Keratinocyte (primary cell): ENCODE data around the gene CYP27B1. TPM values are rescaled to one million over a fixed set of nuclear protein-coding genes. Genes with fewer than 3 reads are reported as not detected.
A peak's percentile ranks its signal among the peaks of the same experiment; 100 is the strongest.

ENCODE experiments used
- DNase-seq: peaks from one replicate; pipeline ENCODE4 v3.0.0-alpha.2; 2011; ENCODE audit warnings: low read depth, missing footprints, low spot score
- FAIRE-seq: peaks from 2 replicates; lab custom pipeline; 2011; peaks lifted over from hg19 to GRCh38; lab: Jason Lieb, UNC
- H2AFZ ChIP-seq: 2 replicates; pipeline ENCODE4 v1.6.0; 2012; ENCODE audit warnings: low read length, control low read depth, inconsistent platforms; ENCODE audit not compliant: control insufficient read depth
- H3K27ac ChIP-seq: 2 replicates; pipeline ENCODE4 v1.5.1; 2011; ENCODE audit warnings: low read length; ENCODE audit not compliant: control insufficient read depth, insufficient read depth
- H3K27me3 ChIP-seq: 3 replicates; pipeline ENCODE4 v1.6.0; 2011; ENCODE audit warnings: low read length; ENCODE audit not compliant: control insufficient read depth, insufficient read depth; ENCODE audit errors: extremely low read depth
- H3K36me3 ChIP-seq, 2 experiments: 2 replicates in 1 of 2; 3 replicates in 1 of 2; pipeline ENCODE4 v1.5.1; 2011; ENCODE audit warnings: low read length in 2 of 2, mild to moderate bottlenecking in 1 of 2; ENCODE audit not compliant: control insufficient read depth in 2 of 2, insufficient read depth in 2 of 2; ENCODE audit errors: extremely low read depth in 1 of 2
- H3K4me1 ChIP-seq: 3 replicates; pipeline ENCODE4 v1.5.1; 2011; ENCODE audit warnings: low read length; ENCODE audit not compliant: control insufficient read depth, insufficient read depth; ENCODE audit errors: extremely low read depth
- H3K4me2 ChIP-seq: 3 replicates; pipeline ENCODE4 v1.6.0; 2011; ENCODE audit warnings: low read depth, low read length; ENCODE audit not compliant: control insufficient read depth, insufficient read depth; ENCODE audit errors: extremely low read depth
- H3K4me3 ChIP-seq, 3 experiments: fragments of 200-600 bp in 1 of 3; sonication (generic) in 1 of 3; 2 replicates in 2 of 3; 3 replicates in 1 of 3; pipeline ENCODE4 v1.5.1; 2011 to 2016; ENCODE audit warnings: low read length in 3 of 3, mild to moderate bottlenecking in 3 of 3, control low read depth in 2 of 3, inconsistent platforms in 1 of 3, low read depth in 1 of 3, mixed read lengths in 1 of 3, mixed run types in 1 of 3, moderate library complexity in 1 of 3; ENCODE audit not compliant: control insufficient read depth in 2 of 3, insufficient read depth in 2 of 3; ENCODE audit errors: extremely low read depth in 1 of 3
- H3K79me2 ChIP-seq: 2 replicates; pipeline ENCODE4 v1.6.0; 2012; ENCODE audit warnings: low read length; ENCODE audit not compliant: control insufficient read depth, insufficient read depth
- H3K9ac ChIP-seq: 3 replicates; pipeline ENCODE4 v1.6.0; 2011; ENCODE audit warnings: low read length; ENCODE audit not compliant: control insufficient read depth, insufficient read depth; ENCODE audit errors: extremely low read depth
- H3K9me1 ChIP-seq: 3 replicates; pipeline ENCODE4 v1.6.0; 2011; ENCODE audit warnings: low read length; ENCODE audit not compliant: control insufficient read depth, insufficient read depth; ENCODE audit errors: extremely low read depth
- H3K9me3 ChIP-seq: 2 replicates; pipeline ENCODE4 v1.5.1; 2012; ENCODE audit warnings: low read depth, low read length; ENCODE audit not compliant: control insufficient read depth
- H4K20me1 ChIP-seq: 3 replicates; pipeline ENCODE4 v1.6.0; 2011; ENCODE audit warnings: low read length; ENCODE audit not compliant: control insufficient read depth, insufficient read depth; ENCODE audit errors: extremely low read depth
- CTCF ChIP-seq, 3 experiments: IDR thresholded peaks in 1 of 3; conservative IDR thresholded peaks in 1 of 3; optimal IDR thresholded peaks in 1 of 3; 2 replicates in 2 of 3; 3 replicates in 1 of 3; pipeline versions ENCODE3 to v1.5.1; 2011; ENCODE audit warnings: low read length in 3 of 3, mild to moderate bottlenecking in 3 of 3, moderate library complexity in 2 of 3, control low read depth in 1 of 3, inconsistent platforms in 1 of 3; ENCODE audit not compliant: insufficient read depth in 2 of 3; ENCODE audit errors: extremely low read depth in 1 of 3
- EZH2 ChIP-seq: IDR thresholded peaks from one replicate; pipeline ENCODE4 v1.6.1; 2012; ENCODE audit warnings: inconsistent platforms, mild to moderate bottlenecking, low read length, moderate library complexity
- dilution Hi-C: fragments of 300-500 bp; cut with MboI; formaldehyde crosslinking; loops from one replicate; pipeline ENCODE4 v1.7.0; 2020; ENCODE audit warnings: low sequenced_read_pairs; ENCODE audit not compliant: extremely low pct_ligation_motif_present
- polyA plus RNA-seq, 5 experiments: library from polyadenylated mRNA; depleted of rRNA in 3 of 5; stranded (reverse) in 3 of 5; stranded (forward) in 1 of 5; unstranded in 1 of 5; fragments of >200 nt; gene quantifications; 1 replicate in 1 of 5; 2 replicates in 3 of 5; 3 replicates in 1 of 5; pipeline versions ENCODE4 v1.2.1 to v1.2.3, GENCODE V29; 2011 to 2012; ENCODE audit warnings: missing spikeins in 2 of 5, low read depth in 1 of 5, low replicate concordance in 1 of 5

Gene CYP27B1
- polyA plus RNA-seq, 1 donor (not counting 4 experiments of a cell fraction or from before 2014, with no cell fraction given), result 33.6 TPM

- peaks cover 29% of the 10 kb centered on the region for H3K4me1 ChIP-seq
- no peak for TF ChIP-seq EZH2
- no peak for TF ChIP-seq CTCF (optimal IDR thresholded peaks at IDR 0.05 in 1 of 3, IDR thresholded peaks at IDR 0.05 in 1 of 3, conservative IDR thresholded peaks at IDR 0.05 in 1 of 3; ENCODE audit: extremely low read depth in 1 of 3, insufficient read depth in 2 of 3, low read length in 3 of 3)
- DNase-seq (no peak), FAIRE-seq (no peak)
- H3K79me2 ChIP-seq, result peaks cover 4% of the 10 kb centered on the region
- H3K4me3 ChIP-seq, result no peak overlapping the region
- no peaks in the 10 kb centered on the region for H3K9me1 ChIP-seq
- H4K20me1 ChIP-seq, result peaks cover 7% of the 10 kb centered on the region
- no peak overlapping the region for H2AFZ ChIP-seq
- H3K27ac ChIP-seq, result no peak overlapping the region
- H3K27me3 ChIP-seq, result no peaks in the 10 kb centered on the region
- no peak overlapping the region for H3K4me2 ChIP-seq
- H3K36me3 ChIP-seq, result peaks cover 25 to 37% of the 10 kb centered on the region in 2 experiments
- dilution Hi-C loops, result no loop called here
- H3K9me3 ChIP-seq, result no peaks in the 10 kb centered on the region
- H3K9ac ChIP-seq, result no peak overlapping the region
Observed at GRCh38 chr12:57757771-57758170, 9.1 kb downstream of the CYP27B1 start.

GRCh38 chr12:57756406-57757341 lies 10.2 kb downstream of the CYP27B1 start:
- Histone ChIP-seq H3K27ac (no peak overlapping the region), H3K9ac (peak overlapping the region; percentile 58), H3K4me2 (peak overlapping the region; percentile 78), H3K9me3 (no peaks in the 10 kb centered on the region), H2AFZ (no peak overlapping the region), H3K36me3 (peaks cover 21 to 27% of the 10 kb centered on the region in 2 experiments), H3K4me1 (peaks cover 29% of the 10 kb centered on the region), H3K79me2 (peaks cover 3% of the 10 kb centered on the region), H3K9me1 (no peaks in the 10 kb centered on the region), H3K27me3 (no peaks in the 10 kb centered on the region), H4K20me1 (peaks cover 7% of the 10 kb centered on the region), H3K4me3 (peak overlapping the region; percentile 56 to 73 (median 69))
- DNase-seq, result no peak
- dilution Hi-C loops, result no loop called here
- TF ChIP-seq EZH2 (no peak), CTCF (optimal IDR thresholded peaks at IDR 0.05 in 1 of 3, IDR thresholded peaks at IDR 0.05 in 1 of 3, conservative IDR thresholded peaks at IDR 0.05 in 1 of 3; ENCODE audit: extremely low read depth in 1 of 3, insufficient read depth in 2 of 3, low read length in 3 of 3) (peak; percentile 71 to 88 (median 86))
- no peak for FAIRE-seq
